Thymus (tissue), 11 donors: Measurements from ENCODE around the gene SYNGAP1. TPM values are rescaled to one million over a fixed set of nuclear protein-coding genes. Genes with fewer than 3 reads are reported as not detected.

ENCODE experiments used
- DNase-seq, 9 donors: peaks; one replicate each; pipeline ENCODE4 v3.0.0-alpha.2; 2013; ENCODE audit warnings: low spot score in 9 of 9, low read depth in 6 of 9, missing footprints in 1 of 9
- H3K27ac ChIP-seq, 2 donors: one replicate each; pipeline ENCODE4 v1.5.1; 2013; ENCODE audit warnings: control low read depth in 1 of 2, low read depth in 1 of 2, low read length in 1 of 2, mild to moderate bottlenecking in 1 of 2, moderate library complexity in 1 of 2
- H3K27me3 ChIP-seq, 2 donors: one replicate each; pipeline ENCODE4 v1.5.1; 2013; ENCODE audit warnings: low read length in 1 of 2; ENCODE audit not compliant: control insufficient read depth in 2 of 2, insufficient read depth in 1 of 2
- H3K36me3 ChIP-seq, 2 donors: one replicate each; pipeline ENCODE4 v1.5.1; 2013; ENCODE audit warnings: low read length in 1 of 2, mild to moderate bottlenecking in 1 of 2, moderate library complexity in 1 of 2; ENCODE audit not compliant: control insufficient read depth in 2 of 2, insufficient read depth in 2 of 2
- H3K4me1 ChIP-seq, 2 donors: one replicate each; pipeline ENCODE4 v1.5.1; 2013; ENCODE audit warnings: low read length in 2 of 2; ENCODE audit not compliant: control insufficient read depth in 2 of 2, insufficient read depth in 2 of 2
- H3K4me3 ChIP-seq, 2 donors: one replicate each; pipeline ENCODE4 v1.5.1; 2013; ENCODE audit warnings: low read length in 2 of 2, control low read depth in 1 of 2, mild to moderate bottlenecking in 1 of 2
- H3K9me3 ChIP-seq, 2 donors: one replicate each; pipeline ENCODE4 v1.5.1; 2013; ENCODE audit warnings: low read length in 1 of 2, mild to moderate bottlenecking in 1 of 2; ENCODE audit not compliant: control insufficient read depth in 2 of 2, insufficient read depth in 1 of 2
- WGBS: extraction: QIAGEN DNeasy Blood & Tissue Kit; methylation state at CpG from one replicate; pipeline ENCODE4 v1.1.7; 2013; 5-methylcytosine and 5-hydroxymethylcytosine counted together
- polyA plus RNA-seq: library from polyadenylated mRNA; stranded (reverse); fragments of 200-250 nt; gene quantifications from one replicate; pipeline ENCODE4 v1.2.3, GENCODE V29; 2013
- total RNA-seq: library from RNA; stranded (reverse); fragments of 120-200 nt; gene quantifications from one replicate; pipeline ENCODE4 v1.2.4, GENCODE V29; 2013
- donor health status: healthy.

SYNGAP1 gene
- total and polyA plus RNA-seq, 2 donors = 3.0 to 26.7 TPM

GRCh38 chr6:33439956-33440648 is 20.2 kb downstream of the SYNGAP1 start:
- Histone ChIP-seq H3K9me3 (no peaks in the 10 kb centered on the region), H3K27ac (no peak overlapping the region), H3K27me3 (no peaks in the 10 kb centered on the region), H3K4me1 (no peaks in the 10 kb centered on the region), H3K4me3 (no peak overlapping the region), H3K36me3 (peaks cover 82 to 93% of the 10 kb centered on the region in 2 donors)
- WGBS = 90% methylated on average over 9 of the region's 9 CpGs
- no peak for DNase-seq

- H3K4me1 ChIP-seq = no peaks in the 10 kb centered on the region
- WGBS = 95% methylated on average over 19 of the region's 19 CpGs
- H3K27me3 ChIP-seq = no peaks in the 10 kb centered on the region
- H3K36me3 ChIP-seq = peaks cover 78 to 92% of the 10 kb centered on the region in 2 donors
- no peak for DNase-seq
- H3K27ac ChIP-seq = no peak overlapping the region
- H3K9me3 ChIP-seq = no peaks in the 10 kb centered on the region
- no peak overlapping the region for H3K4me3 ChIP-seq
Measured at GRCh38 chr6:33440649-33441309, 20.9 kb downstream of the SYNGAP1 start.

- H3K9me3 ChIP-seq = no peaks in the 10 kb centered on the region
- no peaks in the 10 kb centered on the region for H3K27me3 ChIP-seq
- H3K36me3 ChIP-seq = peaks cover 81 to 92% of the 10 kb centered on the region in 2 donors
- no peak overlapping the region for H3K4me3 ChIP-seq
- H3K27ac ChIP-seq = no peak overlapping the region
- no peak for DNase-seq
- WGBS = 96% methylated on average over 9 of the region's 9 CpGs
- no peaks in the 10 kb centered on the region for H3K4me1 ChIP-seq
Measured at GRCh38 chr6:33441457-33441856, 21.6 kb downstream of the SYNGAP1 start.

DNA sequence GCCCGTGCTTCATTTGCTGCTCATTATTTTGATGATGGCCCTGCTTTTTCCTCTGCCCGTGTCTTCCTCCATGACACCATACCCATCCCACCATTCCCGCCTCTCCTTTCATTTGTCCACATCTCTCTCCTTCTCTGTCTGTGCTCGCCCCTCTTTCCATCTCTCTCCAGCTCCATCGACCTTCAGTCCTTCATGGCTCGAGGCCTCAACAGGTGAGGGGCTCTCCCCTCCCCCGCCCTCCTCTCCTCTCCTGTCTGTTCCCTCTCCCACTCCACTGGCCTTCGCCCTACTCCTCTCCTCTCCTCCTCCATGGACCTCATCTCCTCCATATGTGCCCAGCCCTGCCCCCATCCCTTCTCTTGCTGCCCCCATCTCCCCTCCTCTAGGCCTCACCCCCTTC is 22.4 kb downstream of the SYNGAP1 start:
- no peaks in the 10 kb centered on the region for H3K27me3 ChIP-seq
- no peak overlapping the region for H3K4me3 ChIP-seq
- H3K9me3 ChIP-seq = no peaks in the 10 kb centered on the region
- DNase-seq = no peak
- no peaks in the 10 kb centered on the region for H3K4me1 ChIP-seq
- no peak overlapping the region for H3K27ac ChIP-seq
- H3K36me3 ChIP-seq = peaks cover 85 to 93% of the 10 kb centered on the region in 2 donors
- 97% methylated on average over 8 of the region's 8 CpGs for WGBS

GRCh38 chr6:33443025-33443424 is 23.2 kb downstream of the SYNGAP1 start:
- Histone ChIP-seq H3K9me3 (no peaks in the 10 kb centered on the region), H3K36me3 (peaks cover 85 to 94% of the 10 kb centered on the region in 2 donors), H3K27ac (no peak overlapping the region), H3K4me3 (no peak overlapping the region), H3K4me1 (no peaks in the 10 kb centered on the region), H3K27me3 (no peaks in the 10 kb centered on the region)
- 98% methylated on average over 17 of the region's 17 CpGs for WGBS
- no peak for DNase-seq

DNA sequence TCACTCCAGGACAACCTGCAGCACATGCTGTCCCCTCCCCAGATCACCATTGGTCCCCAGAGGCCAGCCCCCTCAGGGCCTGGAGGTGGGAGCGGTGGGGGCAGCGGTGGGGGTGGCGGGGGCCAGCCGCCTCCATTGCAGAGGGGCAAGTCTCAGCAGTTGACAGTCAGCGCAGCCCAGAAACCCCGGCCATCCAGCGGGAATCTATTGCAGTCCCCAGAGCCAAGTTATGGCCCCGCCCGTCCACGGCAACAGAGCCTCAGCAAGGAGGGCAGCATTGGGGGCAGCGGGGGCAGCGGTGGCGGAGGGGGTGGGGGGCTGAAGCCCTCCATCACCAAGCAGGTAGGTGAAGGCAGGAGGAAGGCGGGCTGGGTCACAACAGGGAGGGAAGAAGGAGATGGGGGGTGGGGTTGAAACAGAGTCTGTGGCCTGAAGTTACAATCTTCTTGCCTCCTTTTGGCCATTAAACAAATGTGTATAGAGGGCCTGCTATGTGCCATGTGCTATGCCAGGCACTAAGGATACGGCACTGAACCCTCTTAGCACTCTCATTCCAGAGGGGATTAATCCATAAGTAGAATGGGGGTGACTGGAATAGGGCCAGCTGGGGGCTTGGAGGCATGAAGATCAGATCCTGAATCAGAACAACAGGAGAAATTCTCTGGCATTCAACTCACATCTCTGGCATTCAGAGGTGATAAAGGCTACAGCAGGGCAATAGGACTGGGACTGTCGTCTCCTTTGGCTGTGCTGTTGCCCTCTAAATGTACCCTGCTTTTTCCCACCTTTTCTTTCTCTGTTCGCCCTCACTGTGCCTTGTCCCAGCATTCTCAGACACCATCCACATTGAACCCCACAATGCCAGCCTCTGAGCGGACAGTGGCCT is 24.0 kb downstream of the SYNGAP1 start:
- no peaks in the 10 kb centered on the region for H3K27me3 ChIP-seq
- DNase-seq = no peak
- 97% methylated on average over 18 of the region's 18 CpGs for WGBS
- no peak overlapping the region for H3K4me3 ChIP-seq
- peaks cover 85 to 94% of the 10 kb centered on the region in 2 donors for H3K36me3 ChIP-seq
- no peak overlapping the region for H3K27ac ChIP-seq
- H3K9me3 ChIP-seq = no peaks in the 10 kb centered on the region
- H3K4me1 ChIP-seq = no peaks in the 10 kb centered on the region

- Histone ChIP-seq H3K9me3 (no peaks in the 10 kb centered on the region), H3K27ac (no peak overlapping the region), H3K4me1 (no peaks in the 10 kb centered on the region), H3K27me3 (no peaks in the 10 kb centered on the region), H3K36me3 (peaks cover 87 to 92% of the 10 kb centered on the region in 2 donors), H3K4me3 (no peak overlapping the region)
- WGBS = 96% methylated on average over 3 of the region's 3 CpGs
- DNase-seq = no peak
Measured at GRCh38 chr6:33445119-33445603, 25.3 kb downstream of the SYNGAP1 start.

GRCh38 chr6:33446356-33446755 is 26.5 kb downstream of the SYNGAP1 start:
- H3K4me3 ChIP-seq = no peak overlapping the region
- H3K27ac ChIP-seq = no peak overlapping the region
- H3K36me3 ChIP-seq = peaks cover 78 to 83% of the 10 kb centered on the region in 2 donors
- 97% methylated on average over 10 of the region's 10 CpGs for WGBS
- no peaks in the 10 kb centered on the region for H3K4me1 ChIP-seq
- no peak for DNase-seq
- no peaks in the 10 kb centered on the region for H3K9me3 ChIP-seq
- no peaks in the 10 kb centered on the region for H3K27me3 ChIP-seq

DNA sequence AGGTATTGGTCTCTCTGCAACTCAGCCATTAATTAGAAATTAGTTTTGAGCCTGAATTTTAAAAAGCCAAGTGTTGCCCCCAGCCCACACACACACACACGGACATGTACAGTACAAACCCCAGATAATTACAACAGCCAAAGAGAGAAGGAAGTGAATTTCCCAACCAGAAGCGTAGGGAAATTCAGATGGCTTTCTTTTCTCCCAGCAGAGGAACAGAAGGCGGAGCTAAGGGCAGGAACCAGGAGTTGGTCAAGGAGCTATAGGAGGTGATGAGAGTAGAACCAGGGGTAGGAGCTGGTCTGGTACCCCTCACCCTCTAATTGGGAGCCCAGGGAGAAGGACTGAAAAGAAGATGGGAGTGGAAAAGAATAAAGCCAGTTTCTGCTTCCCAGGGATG is 30.6 kb downstream of the SYNGAP1 start:
- Histone ChIP-seq H3K4me3 (no peak overlapping the region), H3K9me3 (no peaks in the 10 kb centered on the region), H3K27me3 (no peaks in the 10 kb centered on the region), H3K27ac (no peak overlapping the region), H3K36me3 (peaks cover 43 to 44% of the 10 kb centered on the region in 2 donors), H3K4me1 (peaks cover 12 to 21% of the 10 kb centered on the region in 2 donors)
- DNase-seq = no peak
- WGBS = 95% methylated on average over 3 of the region's 3 CpGs
